Activated naive CD8-positive, alpha-beta T cell treated with anti-CD3 and anti-CD28 coated beads, Interleukin-2, amount 50 U/mL, for 16 hours (primary cell): ENCODE data around the gene SMC1A.

ENCODE experiments used
- DNase-seq: peaks from one replicate; pipeline ENCODE4 v3.0.0-alpha.2; 2020; ENCODE audit warnings: low read depth, low spot score

The SMC1A gene

DNA sequence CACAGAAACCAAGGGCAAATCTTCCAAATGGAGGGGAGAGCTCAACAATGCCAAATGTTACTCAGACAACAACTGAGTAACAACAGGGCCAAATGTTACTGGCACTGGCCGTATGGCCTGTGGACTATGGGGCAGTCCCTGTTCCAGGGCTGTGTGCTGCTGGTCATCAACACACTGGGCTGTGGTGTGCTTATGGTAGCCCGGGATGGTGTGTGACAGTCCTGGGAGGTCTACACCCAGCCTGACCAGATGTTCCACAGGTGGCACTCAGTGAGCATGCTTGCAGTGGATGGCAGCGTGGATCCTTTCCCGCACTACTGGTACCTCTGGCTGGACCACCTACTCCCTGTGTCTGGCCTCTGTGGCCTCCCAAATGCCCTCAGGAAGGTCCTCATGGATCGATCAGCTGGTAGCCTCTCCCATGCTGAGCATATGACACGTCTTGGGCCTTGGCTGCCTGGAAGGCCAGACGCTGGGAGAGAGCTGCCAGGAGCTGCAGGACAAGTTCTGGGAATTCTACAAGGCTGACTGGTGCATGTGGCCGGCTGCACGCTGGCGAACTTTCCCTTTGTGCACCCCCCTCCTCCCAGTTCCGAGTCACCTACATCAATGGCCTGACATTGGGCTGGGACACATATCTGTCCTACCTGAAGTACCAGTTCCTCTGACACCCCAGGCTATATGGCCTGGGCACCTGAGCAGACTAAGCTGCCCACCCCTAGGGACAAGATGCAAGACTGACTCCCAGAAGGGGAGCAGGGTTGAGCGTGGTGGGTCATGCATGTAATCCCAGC lies 81.4 kb downstream of the SMC1A start:
- no peak for DNase-seq

DNA sequence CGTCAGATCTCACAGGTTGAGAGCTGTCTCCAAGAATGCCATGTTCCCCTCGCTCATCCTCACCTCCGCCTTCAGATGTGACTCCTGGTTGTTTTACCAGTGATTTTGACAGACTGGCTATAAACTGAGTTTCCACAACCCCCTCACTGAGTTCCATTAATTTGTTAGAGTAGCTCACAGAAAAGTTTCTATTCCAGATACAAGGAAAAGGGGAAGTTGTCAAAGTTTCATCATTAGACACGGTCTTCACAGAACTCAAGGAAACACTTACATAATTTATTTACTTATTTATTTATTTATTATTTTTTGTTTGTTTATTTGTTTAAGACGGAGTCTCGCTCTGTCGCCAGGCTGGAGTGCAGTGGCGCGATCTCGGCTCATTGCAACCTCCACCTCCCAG lies 85.4 kb downstream of the SMC1A start:
- no peak for DNase-seq

DNA sequence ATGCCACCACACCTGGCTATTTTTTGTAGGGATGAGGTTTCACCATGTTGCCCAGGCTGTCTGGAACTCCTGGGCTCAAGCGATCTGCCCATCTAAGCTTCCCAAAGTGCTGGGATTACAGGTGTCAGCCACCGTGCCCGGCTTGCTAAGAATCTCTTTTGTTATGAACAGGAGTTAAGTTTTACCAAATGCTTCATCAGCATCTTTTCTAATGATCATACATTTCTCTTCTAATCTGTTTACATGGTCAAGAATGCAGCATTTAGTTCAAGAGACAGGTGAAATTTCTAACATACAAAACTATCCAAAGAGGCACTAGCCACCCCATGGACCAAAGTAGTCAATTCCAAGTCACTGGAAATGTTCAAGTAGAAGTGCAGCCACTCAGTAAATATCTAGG lies 88.6 kb downstream of the SMC1A start:
- no peak for DNase-seq

DNA sequence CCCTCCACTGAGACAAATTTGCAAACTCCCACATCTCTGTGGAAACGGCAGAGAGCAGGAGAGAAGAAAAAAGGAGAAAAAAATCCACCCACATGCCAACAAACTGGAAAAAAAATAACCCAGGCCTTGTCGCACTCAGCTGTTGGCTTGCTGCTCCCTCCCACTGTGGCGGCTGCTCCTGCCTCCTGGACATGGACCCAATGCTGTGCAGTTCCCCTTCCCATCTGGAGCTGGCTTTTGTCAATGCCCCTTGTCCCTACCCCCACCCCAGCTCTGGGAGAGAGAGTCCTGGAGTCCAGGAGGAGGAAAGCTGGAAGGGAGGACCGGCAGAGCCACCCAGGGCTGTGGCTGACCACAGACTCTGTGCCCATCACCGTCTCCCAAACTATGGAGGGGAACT lies 90.2 kb downstream of the SMC1A start:
- DNase-seq, result no peak

DNA sequence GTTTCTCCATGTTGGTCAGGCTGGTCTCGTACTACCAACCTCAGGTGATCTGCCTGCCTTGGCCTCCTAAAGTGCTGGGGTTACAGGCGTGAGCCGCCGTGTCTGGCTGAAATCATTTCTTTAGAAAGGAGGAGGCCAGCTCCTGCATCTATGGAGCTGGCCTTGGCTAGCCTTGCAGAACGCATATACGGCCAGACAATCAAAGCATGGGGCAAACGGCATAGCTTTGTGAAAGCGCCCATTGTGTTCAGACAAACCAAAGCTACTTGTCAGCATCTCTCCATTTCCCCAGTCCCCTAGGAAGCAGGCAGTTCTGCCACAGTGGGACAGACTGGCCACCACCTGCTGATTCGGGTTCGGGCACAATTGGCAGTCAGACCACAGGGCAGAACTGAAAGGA lies 92.1 kb downstream of the SMC1A start:
- DNase-seq, result no peak

DNA sequence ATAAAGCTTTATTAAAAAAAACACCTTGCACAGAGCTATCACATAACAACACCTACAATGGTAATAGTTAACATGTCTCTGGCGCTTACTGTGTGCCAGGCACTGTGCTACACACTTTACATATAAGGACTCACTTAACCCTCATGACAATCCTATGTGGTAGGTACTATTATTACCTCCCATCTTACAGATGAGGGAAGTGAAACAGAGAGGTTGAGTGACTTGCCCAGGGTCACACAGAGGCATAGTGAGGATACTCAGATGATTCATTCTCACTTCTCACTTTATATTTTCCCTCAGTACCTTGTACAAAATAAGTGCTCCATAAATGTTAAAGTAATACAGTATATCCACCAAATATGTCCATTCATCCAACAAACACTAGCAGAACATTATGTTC lies 97.7 kb downstream of the SMC1A start:
- DNase-seq, result no peak
